H4 (cell line): ENCODE results near the gene TM7SF2. TPM values are rescaled to one million over a fixed set of nuclear protein-coding genes. Genes with fewer than 3 reads are reported as not detected.

ENCODE experiments used
- DNase-seq: peaks from one replicate; pipeline ENCODE4 v3.0.0-alpha.2; 2015; ENCODE audit warnings: low spot score
- total RNA-seq: library from RNA; depleted of rRNA; stranded (reverse); fragments of >200 nt; shearing (Covaris generic); gene quantifications from 2 replicates; pipeline ENCODE4 v1.2.3, GENCODE V29; 2014; rRNA removed

The TM7SF2 gene
- total RNA-seq, 1 experiment from 2014 or later, result 3.2 TPM

- no peak for DNase-seq
Observed at GRCh38 chr11:65156256-65156655, 44.6 kb downstream of the TM7SF2 start.

- no peak for DNase-seq
Observed at GRCh38 chr11:65156926-65157325, 45.3 kb downstream of the TM7SF2 start.

GRCh38 chr11:65157336-65157735 is 45.7 kb downstream of the TM7SF2 start:
- no peak for DNase-seq

GRCh38 chr11:65159012-65159411 is 47.3 kb downstream of the TM7SF2 start:
- DNase-seq, result no peak

- DNase-seq, result no peak
Observed at GRCh38 chr11:65160643-65161042, 49.0 kb downstream of the TM7SF2 start.

- no peak for DNase-seq
Observed at GRCh38 chr11:65163684-65164083, 52.0 kb downstream of the TM7SF2 start.

Other genes with a start within 250 kb of the TM7SF2 start
- gene EHD1, start 233.3 kb upstream of the TM7SF2 start, total RNA-seq, result 13.5 and 14.2 TPM in 2 replicates
- gene ATG2A, start 194.7 kb upstream of the TM7SF2 start, total RNA-seq, result 6.0 and 9.5 TPM in 2 replicates
- 6.4 and 9.1 TPM in 2 replicates for gene PPP2R5B, start 187.2 kb upstream of the TM7SF2 start, total RNA-seq
- not detected in 2 replicates for gene GPHA2, start 176.0 kb upstream of the TM7SF2 start, total RNA-seq
- not detected in 2 replicates for gene MAJIN, start 139.8 kb upstream of the TM7SF2 start, total RNA-seq
- 1.8 and 2.3 TPM in 2 replicates for gene BATF2, start 114.9 kb upstream of the TM7SF2 start, total RNA-seq
- 266 and 271 TPM in 2 replicates for gene ARL2, start 97.7 kb upstream of the TM7SF2 start, total RNA-seq
- gene SNX15, start 84.4 kb upstream of the TM7SF2 start, total RNA-seq, result 6.3 and 8.5 TPM in 2 replicates
- 4.1 and 10.7 TPM in 2 replicates for gene SAC3D1, start 70.7 kb upstream of the TM7SF2 start, total RNA-seq
- not detected in 2 replicates for gene NAALADL1, start 53.3 kb upstream of the TM7SF2 start, total RNA-seq
- gene CDCA5, start 27.8 kb upstream of the TM7SF2 start, total RNA-seq, result 28.7 and 30.5 TPM in 2 replicates
- 35.7 and 40.5 TPM in 2 replicates for gene ZFPL1, start 27.6 kb upstream of the TM7SF2 start, total RNA-seq
- 68.7 and 134 TPM in 2 replicates for gene VPS51, start 15.7 kb upstream of the TM7SF2 start, total RNA-seq
- 5.6 and 8.0 TPM in 2 replicates for gene ZNHIT2, start 5.8 kb downstream of the TM7SF2 start, total RNA-seq
- 322 and 327 TPM in 2 replicates for gene FAU, start 10.3 kb downstream of the TM7SF2 start, total RNA-seq
- 61.6 and 76.7 TPM in 2 replicates for gene MRPL49, start 10.4 kb downstream of the TM7SF2 start, total RNA-seq
- 6.4 and 18.0 TPM in 2 replicates for gene SYVN1, start 22.6 kb downstream of the TM7SF2 start, total RNA-seq
- not detected in 2 replicates for gene SPDYC, start 58.4 kb downstream of the TM7SF2 start, total RNA-seq
- 58.1 and 115 TPM in 2 replicates for gene CAPN1, start 70.1 kb downstream of the TM7SF2 start, total RNA-seq
- gene POLA2, start 150.1 kb downstream of the TM7SF2 start, total RNA-seq, result 33.0 and 40.9 TPM in 2 replicates
- 1.9 and 2.5 TPM in 2 replicates for gene CDC42EP2, start 203.0 kb downstream of the TM7SF2 start, total RNA-seq
- 29.0 and 29.2 TPM in 2 replicates for gene DPF2, start 222.0 kb downstream of the TM7SF2 start, total RNA-seq
- 1.1 and 1.6 TPM in 2 replicates for gene TIGD3, start 242.9 kb downstream of the TM7SF2 start, total RNA-seq